H9 (cell line): Measurements from ENCODE around the gene LRP1B. TPM values are rescaled to one million over a fixed set of nuclear protein-coding genes. Genes with fewer than 3 reads are reported as not detected.

Source experiments
- DNase-seq: peaks from one replicate; pipeline ENCODE4 v3.0.0-alpha.2; 2017
- H2AFZ ChIP-seq: one replicate; pipeline ENCODE4 v1.6.1; 2013; ENCODE audit warnings: mild to moderate bottlenecking, low read length, control low read depth, moderate library complexity
- H2AK5ac ChIP-seq: 2 replicates; pipeline ENCODE4 v1.6.1; 2013; ENCODE audit warnings: low read length, control low read depth, mixed read lengths; ENCODE audit not compliant: insufficient read length
- H2BK120ac ChIP-seq: one replicate; pipeline ENCODE4 v1.6.1; 2013; ENCODE audit warnings: low read depth, mild to moderate bottlenecking, low read length, control low read depth, inconsistent platforms; ENCODE audit not compliant: poor library complexity, severe bottlenecking
- H2BK12ac ChIP-seq: 2 replicates; pipeline ENCODE4 v1.6.1; 2013; ENCODE audit warnings: low read length, control low read depth, mixed read lengths, low read depth; ENCODE audit not compliant: insufficient read length
- H2BK15ac ChIP-seq: 2 replicates; pipeline ENCODE4 v1.6.1; 2013; ENCODE audit warnings: low read depth, low read length, control low read depth
- H2BK20ac ChIP-seq: one replicate; pipeline ENCODE4 v1.6.1; 2013; ENCODE audit warnings: low read depth, mild to moderate bottlenecking, low read length, control low read depth, inconsistent platforms; ENCODE audit not compliant: poor library complexity, severe bottlenecking
- H2BK5ac ChIP-seq: 2 replicates; pipeline ENCODE4 v1.6.1; 2013; ENCODE audit warnings: low read length, control low read depth, mixed read lengths; ENCODE audit not compliant: insufficient read length
- H3K14ac ChIP-seq: 2 replicates; pipeline ENCODE4 v1.6.1; 2013; ENCODE audit warnings: low read length, control low read depth; ENCODE audit not compliant: insufficient read depth
- H3K18ac ChIP-seq: 2 replicates; pipeline ENCODE4 v1.6.1; 2013; ENCODE audit warnings: low read depth, mild to moderate bottlenecking, mixed read lengths, low read length, control low read depth; ENCODE audit not compliant: insufficient read length
- H3K23ac ChIP-seq: 2 replicates; pipeline ENCODE4 v1.6.1; 2013; ENCODE audit warnings: low read length, control low read depth, mixed read lengths, low read depth; ENCODE audit not compliant: insufficient read length
- H3K23me2 ChIP-seq: 2 replicates; pipeline ENCODE4 v1.6.1; 2013; ENCODE audit warnings: low read depth, mild to moderate bottlenecking, mixed read lengths, low read length, control low read depth; ENCODE audit not compliant: insufficient read length, poor library complexity, severe bottlenecking
- H3K27ac ChIP-seq: 2 replicates; pipeline ENCODE4 v1.5.1; 2013; ENCODE audit warnings: low read length, control low read depth, mixed read lengths, low read depth; ENCODE audit not compliant: insufficient read length
- H3K27me3 ChIP-seq: 2 replicates; pipeline ENCODE4 v1.6.1; 2013; ENCODE audit warnings: low read length, control low read depth, inconsistent platforms; ENCODE audit not compliant: insufficient read depth
- H3K4ac ChIP-seq: 2 replicates; pipeline ENCODE4 v1.6.1; 2013; ENCODE audit warnings: low read depth, mild to moderate bottlenecking, control low read depth, inconsistent platforms, low read length, moderate library complexity
- H3K4me1 ChIP-seq: 2 replicates; pipeline ENCODE4 v1.6.1; 2013; ENCODE audit warnings: low read length, control low read depth, inconsistent platforms; ENCODE audit not compliant: insufficient read depth
- H3K4me2 ChIP-seq: 2 replicates; pipeline ENCODE4 v1.6.1; 2013; ENCODE audit warnings: low read length, control low read depth, mixed read lengths; ENCODE audit not compliant: insufficient read length, insufficient read depth
- H3K56ac ChIP-seq: 2 replicates; pipeline ENCODE4 v1.6.1; 2013; ENCODE audit warnings: low read depth, mild to moderate bottlenecking, mixed read lengths, low read length, control low read depth; ENCODE audit not compliant: insufficient read length
- H3K79me1 ChIP-seq: 2 replicates; pipeline ENCODE4 v1.6.1; 2013; ENCODE audit warnings: low read depth, mild to moderate bottlenecking, moderate library complexity, low read length, control low read depth, inconsistent platforms; ENCODE audit not compliant: insufficient read depth, poor library complexity, severe bottlenecking
- H3K79me2 ChIP-seq: 2 replicates; pipeline ENCODE4 v1.6.1; 2013; ENCODE audit warnings: low read length, control low read depth, inconsistent platforms; ENCODE audit not compliant: insufficient read depth
- H3K9ac ChIP-seq: 2 replicates; pipeline ENCODE4 v1.6.1; 2013; ENCODE audit warnings: low read length, control low read depth, mixed read lengths; ENCODE audit not compliant: insufficient read length; ENCODE audit errors: extremely low read depth
- H3K9me3 ChIP-seq: one replicate; pipeline ENCODE4 v1.6.1; 2013; ENCODE audit warnings: low read depth, low read length, inconsistent platforms; ENCODE audit not compliant: control insufficient read depth
- H3T11ph ChIP-seq: one replicate; pipeline ENCODE4 v1.6.1; 2013; ENCODE audit warnings: mild to moderate bottlenecking, low read length, control low read depth, inconsistent platforms
- H4K20me1 ChIP-seq: one replicate; pipeline ENCODE4 v1.6.1; 2013; ENCODE audit not compliant: control insufficient read depth, insufficient read length, insufficient read depth
- H4K5ac ChIP-seq: 2 replicates; pipeline ENCODE4 v1.6.1; 2013; ENCODE audit warnings: low read depth, mild to moderate bottlenecking, mixed read lengths, low read length, control low read depth; ENCODE audit not compliant: insufficient read length
- H4K8ac ChIP-seq: replicated peaks from 2 replicates; pipeline ENCODE4 v1.6.1; 2013; ENCODE audit warnings: low read length, control low read depth, mixed read lengths, low read depth; ENCODE audit not compliant: insufficient read length
- H4K91ac ChIP-seq: 2 replicates; pipeline ENCODE4 v1.6.1; 2013; ENCODE audit warnings: low read depth, mild to moderate bottlenecking, moderate library complexity, mixed read lengths, low read length, control low read depth; ENCODE audit not compliant: insufficient read length
- H3K27ac Mint-ChIP-seq, 3 experiments: 2 replicates in 2 of 3; 3 replicates in 1 of 3; pipeline ENCODE4 v1.8.0; 2020 to 2021; ENCODE audit warnings: mixed read lengths in 3 of 3, mild to moderate bottlenecking in 1 of 3, moderate library complexity in 1 of 3
- H3K27me3 Mint-ChIP-seq: 2 replicates; pipeline ENCODE4 v1.8.0; 2021; ENCODE audit warnings: low read depth, mild to moderate bottlenecking, moderate library complexity, mixed read lengths
- H3K36me3 Mint-ChIP-seq, 3 experiments: 2 replicates in 2 of 3; 3 replicates in 1 of 3; pipeline ENCODE4 v1.8.0; 2020 to 2021; ENCODE audit warnings: low read depth in 3 of 3, mixed read lengths in 3 of 3; ENCODE audit not compliant: insufficient read depth in 1 of 3
- H3K4me1 Mint-ChIP-seq, 2 experiments: 2 replicates each; pipeline ENCODE4 v1.8.0; 2020; ENCODE audit warnings: mixed read lengths in 2 of 2
- H3K4me3 Mint-ChIP-seq, 2 experiments: 2 replicates in 1 of 2; 3 replicates in 1 of 2; pipeline ENCODE4 v1.8.0; 2020 to 2021; ENCODE audit warnings: mild to moderate bottlenecking in 2 of 2, mixed read lengths in 2 of 2, moderate library complexity in 1 of 2
- H3K9me3 Mint-ChIP-seq, 2 experiments: 2 replicates in 1 of 2; 3 replicates in 1 of 2; pipeline ENCODE4 v1.8.0; 2020; ENCODE audit warnings: mild to moderate bottlenecking in 2 of 2, mixed read lengths in 2 of 2, moderate library complexity in 1 of 2
- CTCF ChIP-seq: fragments of 200-600 bp; sonication (generic); conservative IDR thresholded peaks from 3 replicates; pipeline ENCODE4 v1.8.0; 2021; ENCODE audit warnings: antibody characterized with exemption, mild to moderate bottlenecking
- WGBS: extraction: QIAGEN DNeasy Blood & Tissue Kit; methylation state at CpG from one replicate; pipeline ENCODE4 v1.1.7; 2013; ENCODE audit warnings: missing lambda C conversion rate, low lambda C conversion rate, mixed read lengths; ENCODE audit not compliant: insufficient read length; ENCODE audit errors: extremely low coverage; 5-methylcytosine and 5-hydroxymethylcytosine counted together
- total RNA-seq: library from RNA; stranded (reverse); gene quantifications from 2 replicates; pipeline ENCODE4 v1.2.1, GENCODE V29; 2021

LRP1B gene
- total RNA-seq, 1 experiment from 2014 or later, result not detected

GRCh38 chr2:141062031-141062430 is 1068.8 kb downstream of the LRP1B start:
- H2AFZ ChIP-seq, result no peak overlapping the region
- no peaks in the 10 kb centered on the region for H3K27me3 Mint-ChIP-seq
- no peak overlapping the region for H2BK15ac ChIP-seq

More at GRCh38 chr2:141062031-141062430, 1068.8 kb downstream of the LRP1B start:
- Histone ChIP-seq H3K56ac (no peak overlapping the region), H3K4me2 (no peak overlapping the region), H4K5ac (no peak overlapping the region), H3K27me3 (no peaks in the 10 kb centered on the region), H3K79me1 (no peaks in the 10 kb centered on the region), H2BK120ac (no peak overlapping the region), H2AK5ac (no peak overlapping the region), H2BK20ac (no peak overlapping the region), H3K18ac (no peak overlapping the region), H3K14ac (no peak overlapping the region), H4K20me1 (no peaks in the 10 kb centered on the region), H3K9ac (no peak overlapping the region), H3K4me1 (no peaks in the 10 kb centered on the region; the same call in 1 of the 2 replicates), H3T11ph (no peak overlapping the region), H2BK12ac (no peak overlapping the region), H3K23me2 (no peaks in the 10 kb centered on the region), H3K4ac (no peak overlapping the region), H3K23ac (no peak overlapping the region), H3K79me2 (no peaks in the 10 kb centered on the region), H2BK5ac (no peak overlapping the region), H3K27ac (no peak overlapping the region), H4K91ac (no peak overlapping the region), H4K8ac (no peak overlapping the region), H3K9me3 (no peaks in the 10 kb centered on the region)
- WGBS, result no CpG with 5 or more reads among the region's 4 CpGs
- Mint-ChIP-seq H3K4me3 (no peak overlapping the region), H3K27ac (no peak overlapping the region), H3K36me3 (no peaks in the 10 kb centered on the region), H3K4me1 (peaks cover 8 to 10% of the 10 kb centered on the region in 2 experiments), H3K9me3 (no peaks in the 10 kb centered on the region)
- no peak for DNase-seq
- TF ChIP-seq CTCF, result no peak
